C4-2B (cell line): ENCODE measurements around the gene MTA3.

Experiments
- CTCF ChIP-seq: fragments of 450-650 bp; conservative IDR thresholded peaks from 2 replicates; pipeline ENCODE4 v1.5.1; 2017; ENCODE audit warnings: mild to moderate bottlenecking
- ZFX ChIP-seq: fragments of 450-650 bp; IDR thresholded peaks from 2 replicates; pipeline ENCODE4 v1.6.1; 2017

GRCh38 chr2:42775186-42775585, 206.8 kb downstream of the MTA3 start:
- no peak for TF ChIP-seq CTCF
- no peak for TF ChIP-seq ZFX
